NCI-H345 (cell line): ENCODE measurements around the gene RAB3A.
A peak's percentile ranks its signal among the peaks of the same experiment; 100 is the strongest.

Experiments used
- DNase-seq: peaks from one replicate; lab custom pipeline; 2025; lab: John Stamatoyannopoulos, UW

RAB3A gene

GRCh38 chr19:18203863-18204393, at the start of gene RAB3A:
Gene RAB3A (minus strand): TSS chr19:18204042. CDS start chr19:18202740, 1,302 bp downstream.
- peak; percentile 99 for DNase-seq

GRCh38 chr19:18253130-18253529, 49.3 kb upstream of the RAB3A start:
- DNase-seq = no peak

GRCh38 chr19:18252370-18252717, 48.5 kb upstream of the RAB3A start:
- DNase-seq = no peak

GRCh38 chr19:18251587-18252369, 47.9 kb upstream of the RAB3A start:
- peak; percentile 65 for DNase-seq

- DNase-seq = no peak
Observed at GRCh38 chr19:18249834-18250233, 46.0 kb upstream of the RAB3A start.

GRCh38 chr19:18245297-18245696, 41.5 kb upstream of the RAB3A start:
- DNase-seq = no peak

GRCh38 chr19:18239303-18239702, 35.5 kb upstream of the RAB3A start:
- DNase-seq = no peak

- DNase-seq = no peak
Observed at GRCh38 chr19:18234194-18234593, 30.4 kb upstream of the RAB3A start.

GRCh38 chr19:18233224-18233825, 29.5 kb upstream of the RAB3A start:
- peak; percentile 9 for DNase-seq

GRCh38 chr19:18232540-18233223, 28.8 kb upstream of the RAB3A start:
- peak; percentile 19 for DNase-seq

GRCh38 chr19:18231775-18232174, 27.9 kb upstream of the RAB3A start:
- no peak for DNase-seq

- no peak for DNase-seq
Observed at GRCh38 chr19:18230941-18231734, 27.3 kb upstream of the RAB3A start.

GRCh38 chr19:18229915-18230314, 26.1 kb upstream of the RAB3A start:
- DNase-seq = no peak

- DNase-seq = no peak
Observed at GRCh38 chr19:18229474-18229873, 25.6 kb upstream of the RAB3A start.

GRCh38 chr19:18227781-18228271, 24.0 kb upstream of the RAB3A start:
- DNase-seq = no peak

GRCh38 chr19:18226956-18227780, 23.3 kb upstream of the RAB3A start:
- no peak for DNase-seq

GRCh38 chr19:18225702-18226468, 22.0 kb upstream of the RAB3A start, which contains the start of gene PDE4C:
Gene PDE4C (minus strand): TSS chr19:18226438. CDS start chr19:18226415, 23 bp downstream.
- DNase-seq = no peak

GRCh38 chr19:18225355-18225701, 21.5 kb upstream of the RAB3A start:
- DNase-seq = no peak

- peak; percentile 91 for DNase-seq
Observed at GRCh38 chr19:18224525-18225354, 20.9 kb upstream of the RAB3A start.
